HL-60/S4 treated with phorbol 12-myristate 13-acetate at 8.2 ng/mL for 4 days and 3 days (cell line): ENCODE data around the gene DPM3.
"Not testable (repeated sequence)": the region's sequence is repeated elsewhere in the genome, so short reads cannot be mapped to it uniquely, and the experiment has no call there.

Source experiments
- in situ Hi-C: fragments of 300-500 bp; cut with MboI; formaldehyde crosslinking; loops from 2 replicates; pipeline ENCODE4 v1.15.0; 2022; ENCODE audit warnings: low sequenced_read_pairs

The DPM3 gene

DNA sequence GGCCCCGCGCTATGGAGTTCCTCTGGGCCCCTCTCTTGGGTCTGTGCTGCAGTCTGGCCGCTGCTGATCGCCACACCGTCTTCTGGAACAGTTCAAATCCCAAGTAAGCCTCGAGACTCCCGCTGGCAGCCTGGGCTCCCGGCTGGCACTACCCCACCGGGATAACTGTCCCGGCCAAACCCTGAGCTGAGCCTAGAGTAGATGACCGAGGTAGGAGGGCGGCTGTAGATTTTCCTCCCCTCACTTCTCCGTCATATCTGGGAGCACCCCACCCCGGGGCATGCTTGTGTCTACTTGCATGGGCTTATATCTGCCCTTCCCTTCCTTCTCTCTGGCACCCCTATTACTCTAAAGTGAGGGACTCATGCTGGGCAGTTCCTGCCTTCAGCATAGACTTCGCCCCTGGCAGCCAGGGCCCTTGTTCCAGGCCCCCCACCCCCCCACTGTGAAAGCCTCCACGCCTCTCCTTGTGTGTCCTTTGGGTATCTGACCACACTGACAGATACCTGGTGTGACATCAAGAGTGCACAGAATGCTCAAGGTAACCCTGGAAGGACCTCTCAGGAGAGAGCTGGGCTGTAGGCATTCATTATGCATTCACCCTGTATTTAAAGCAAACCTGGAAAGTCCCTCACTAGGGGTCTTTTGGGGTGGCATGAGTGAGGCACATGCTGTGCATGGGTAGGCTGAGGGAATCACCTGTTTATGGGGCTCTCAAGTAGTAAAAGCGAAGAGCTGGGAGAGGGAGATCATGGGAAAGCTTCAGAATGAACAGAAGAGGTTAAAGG, 12.2 kb downstream of the DPM3 start:
- in situ Hi-C loops = no loop called here

DNA sequence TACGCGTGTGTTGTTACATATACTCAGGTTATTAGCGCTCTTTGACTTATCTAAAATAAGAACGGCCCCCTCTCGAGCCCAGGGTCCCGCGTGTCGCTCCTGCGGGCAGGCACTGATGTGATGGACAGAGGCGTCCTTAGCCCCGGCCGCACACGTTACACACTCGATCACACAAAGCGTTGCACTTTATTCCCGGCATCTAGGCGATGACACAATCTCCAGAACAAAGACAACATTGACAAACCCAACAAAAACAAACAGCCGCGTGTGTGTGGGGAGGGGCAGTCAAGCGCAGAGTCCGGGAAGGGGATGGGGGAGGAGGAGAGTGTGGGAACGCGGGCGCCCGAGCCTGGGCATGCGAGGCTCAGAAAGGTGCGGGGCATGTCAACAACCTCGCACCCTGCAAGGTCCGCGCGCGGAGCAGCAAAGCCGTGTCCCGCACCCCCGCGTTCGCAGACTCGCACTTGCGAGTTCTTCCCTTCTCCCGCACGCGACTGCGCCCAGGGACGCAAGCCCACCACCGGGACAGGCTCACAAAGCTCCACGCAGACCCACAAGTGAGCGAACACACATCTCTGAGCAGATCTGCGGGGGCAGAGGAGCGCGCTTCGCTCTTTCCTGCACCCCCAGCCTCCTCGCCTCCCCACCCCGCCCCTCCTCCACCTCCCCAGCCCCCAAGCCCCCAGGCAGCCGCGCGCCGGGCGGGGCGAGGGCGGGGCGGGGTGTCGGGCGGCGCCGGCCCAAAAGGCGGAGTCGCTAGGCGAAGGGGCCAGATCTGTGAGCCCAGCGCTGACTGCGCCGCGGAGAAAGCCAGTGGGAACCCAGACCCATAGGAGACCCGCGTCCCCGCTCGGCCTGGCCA, 13.0 kb downstream of the DPM3 start, which contains the start of gene EFNA1:
Gene EFNA1 (plus strand): TSS at position 772 of the 862 bp plus-strand sequence. CDS start 102 bp downstream, outside the sequence.
- in situ Hi-C loops = no loop called here

GRCh38 chr1:155126556-155127104, 13.7 kb downstream of the DPM3 start:
- in situ Hi-C loops = no loop called here

DNA sequence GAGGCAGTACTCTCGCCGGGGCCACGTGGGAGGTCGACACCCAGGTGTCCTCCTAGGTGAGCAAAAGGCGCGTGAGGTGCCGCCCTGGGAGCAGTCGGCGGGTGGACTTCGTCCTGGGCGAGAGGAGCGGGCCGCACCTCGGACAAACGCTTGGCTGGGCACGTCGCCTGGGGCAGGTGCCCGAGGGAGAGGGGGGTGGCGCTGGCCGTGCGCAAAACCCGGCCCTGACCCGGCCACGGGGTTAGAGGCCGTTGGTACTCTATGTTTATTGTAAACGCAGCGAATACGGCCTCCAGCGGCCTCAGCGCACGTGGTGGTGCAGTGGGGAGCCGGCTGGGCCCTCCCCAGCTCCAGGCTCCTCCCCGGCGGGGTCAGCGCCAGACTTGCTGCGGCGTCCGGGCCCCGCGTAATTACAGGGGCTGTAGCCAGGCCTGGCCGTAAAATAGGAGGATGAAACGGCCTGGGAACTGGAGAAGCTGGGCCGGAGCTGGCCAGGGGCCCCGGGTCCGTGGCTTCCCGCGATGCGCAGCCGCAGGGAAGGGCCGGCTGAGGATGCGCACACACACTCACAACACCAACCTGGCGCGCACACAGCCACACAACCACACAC, 14.3 kb downstream of the DPM3 start:
- in situ Hi-C loops = no loop called here

GRCh38 chr1:155125511-155125945, 14.8 kb downstream of the DPM3 start:
- in situ Hi-C loops = no loop called here

- in situ Hi-C loops = no loop called here
Observed at GRCh38 chr1:155124503-155125463, 15.5 kb downstream of the DPM3 start.

DNA sequence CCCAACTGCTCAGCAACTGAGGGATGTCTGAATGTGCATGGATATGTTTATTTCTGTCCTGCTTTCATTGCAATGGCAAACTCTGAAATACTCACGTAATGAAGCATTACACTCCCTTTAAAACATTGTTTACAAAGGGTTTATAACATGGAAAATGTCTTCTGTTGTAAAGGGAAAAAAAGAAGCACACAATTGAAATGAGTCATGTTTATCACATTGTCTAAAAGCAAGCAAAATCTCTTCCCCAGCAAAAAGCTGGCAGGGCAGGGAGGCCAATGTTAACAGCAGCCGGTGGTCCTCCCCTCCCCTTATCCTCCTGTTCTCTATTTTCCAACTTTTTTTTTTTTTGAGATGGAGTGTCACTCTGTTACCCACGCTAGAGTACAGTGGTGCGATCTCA, 16.5 kb downstream of the DPM3 start:
- in situ Hi-C loops = no loop called here

GRCh38 chr1:155122308-155122707, 18.0 kb downstream of the DPM3 start:
- in situ Hi-C loops = no loop called here

- in situ Hi-C loops = no loop called here
Observed at GRCh38 chr1:155121249-155121648, 19.1 kb downstream of the DPM3 start.

GRCh38 chr1:155120253-155120652, 20.1 kb downstream of the DPM3 start:
- in situ Hi-C loops = no loop called here

DNA sequence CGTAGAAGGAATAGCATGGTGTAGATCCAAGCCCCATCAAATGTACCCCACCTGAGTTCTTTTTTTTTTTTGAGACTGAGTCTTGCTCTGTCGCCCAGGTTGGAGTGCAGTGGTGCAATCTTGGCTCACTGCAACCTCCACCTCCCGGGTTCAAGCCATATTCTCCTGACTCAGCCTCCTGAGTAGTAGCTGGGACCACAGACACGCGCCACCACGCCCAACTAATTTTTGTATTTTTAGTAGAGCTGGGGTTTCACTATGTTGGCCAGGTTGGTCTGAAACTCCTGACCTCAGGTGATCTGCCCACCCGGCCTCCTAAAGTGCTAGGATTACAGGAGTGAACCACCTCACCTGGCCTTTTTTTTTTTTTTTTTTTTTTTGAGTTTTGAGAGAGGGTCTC, 22.2 kb downstream of the DPM3 start:
- in situ Hi-C loops = not testable (repeated sequence)

GRCh38 chr1:155117610-155118009, 22.7 kb downstream of the DPM3 start:
- in situ Hi-C loops = no loop called here

GRCh38 chr1:155116113-155116764, 24.1 kb downstream of the DPM3 start:
- in situ Hi-C loops = no loop called here

- in situ Hi-C loops = no loop called here
Observed at GRCh38 chr1:155113450-155113980, 26.8 kb downstream of the DPM3 start.

DNA sequence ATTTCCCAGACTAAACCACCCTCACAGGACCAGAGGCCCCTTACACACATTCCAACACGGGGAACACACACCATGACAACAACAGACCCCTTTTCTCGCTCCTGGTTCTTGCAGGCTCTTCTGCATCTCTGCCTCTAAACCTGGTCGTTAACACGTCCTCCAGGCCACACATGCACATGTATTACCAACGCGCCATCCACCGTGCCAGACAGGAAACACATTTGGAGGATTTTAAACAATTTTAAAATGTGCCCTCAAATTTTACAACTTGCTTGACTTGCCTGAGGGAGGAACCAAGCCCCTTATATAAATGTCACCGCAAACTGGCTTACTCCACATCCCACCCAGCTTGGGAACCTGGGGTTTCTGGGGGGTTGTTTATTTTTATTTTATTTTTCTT, 29.5 kb downstream of the DPM3 start:
- in situ Hi-C loops = no loop called here

DNA sequence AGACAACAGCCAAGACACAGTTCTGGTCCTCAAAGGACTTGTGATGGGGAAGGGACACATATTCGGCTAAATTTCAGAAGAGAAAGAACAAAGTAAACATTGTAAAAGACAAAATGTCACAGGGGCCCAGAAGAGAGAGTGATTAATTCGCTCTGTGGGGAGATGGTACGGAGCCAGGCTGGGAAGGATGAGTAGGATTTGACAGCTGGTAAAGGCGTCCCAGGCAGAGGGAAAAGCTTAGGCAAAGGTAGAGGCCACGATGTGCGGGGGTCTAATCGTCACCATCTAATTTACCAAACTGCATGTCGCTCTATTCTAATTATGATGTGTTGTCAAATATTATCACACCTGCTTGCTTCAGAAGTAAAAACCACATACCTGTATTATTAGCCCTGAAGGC, 29.9 kb downstream of the DPM3 start:
- in situ Hi-C loops = no loop called here

- in situ Hi-C loops = no loop called here
Observed at GRCh38 chr1:155108296-155108695, 32.0 kb downstream of the DPM3 start.

GRCh38 chr1:155107309-155108264, 32.7 kb downstream of the DPM3 start:
- in situ Hi-C loops = no loop called here
